ENCODE measurements around the gene PTPRT. TPM values are rescaled to one million over a fixed set of nuclear protein-coding genes. Genes with fewer than 3 reads are reported as not detected.

Gene PTPRT
- total and polyA plus RNA-seq, 7 donors = under 0.01 to 0.09 (median 0.03) TPM; not detected in 1

GRCh38 chr20:42589976-42590639 lies 599.6 kb downstream of the PTPRT start:
- no peaks in the 10 kb centered on the region for H3K27me3 ChIP-seq (ENCODE audit: insufficient read depth in 3 of 3, low read length in 2 of 3)
- no peaks in the 10 kb centered on the region for H3K4me1 ChIP-seq
- ATAC-seq = no peak
- H3K27ac ChIP-seq = no peak overlapping the region
- H3K36me3 ChIP-seq (ENCODE audit: insufficient read depth in 1 of 2, low read depth in 1 of 2) = no peaks in the 10 kb centered on the region
- H3K9me3 ChIP-seq = no peaks in the 10 kb centered on the region
- WGBS, 3 donors = 54 to 65% (median 59%) methylated on average over 2 of the region's 2 CpGs
- no peak for DNase-seq
- TF ChIP-seq, protein P1, sequence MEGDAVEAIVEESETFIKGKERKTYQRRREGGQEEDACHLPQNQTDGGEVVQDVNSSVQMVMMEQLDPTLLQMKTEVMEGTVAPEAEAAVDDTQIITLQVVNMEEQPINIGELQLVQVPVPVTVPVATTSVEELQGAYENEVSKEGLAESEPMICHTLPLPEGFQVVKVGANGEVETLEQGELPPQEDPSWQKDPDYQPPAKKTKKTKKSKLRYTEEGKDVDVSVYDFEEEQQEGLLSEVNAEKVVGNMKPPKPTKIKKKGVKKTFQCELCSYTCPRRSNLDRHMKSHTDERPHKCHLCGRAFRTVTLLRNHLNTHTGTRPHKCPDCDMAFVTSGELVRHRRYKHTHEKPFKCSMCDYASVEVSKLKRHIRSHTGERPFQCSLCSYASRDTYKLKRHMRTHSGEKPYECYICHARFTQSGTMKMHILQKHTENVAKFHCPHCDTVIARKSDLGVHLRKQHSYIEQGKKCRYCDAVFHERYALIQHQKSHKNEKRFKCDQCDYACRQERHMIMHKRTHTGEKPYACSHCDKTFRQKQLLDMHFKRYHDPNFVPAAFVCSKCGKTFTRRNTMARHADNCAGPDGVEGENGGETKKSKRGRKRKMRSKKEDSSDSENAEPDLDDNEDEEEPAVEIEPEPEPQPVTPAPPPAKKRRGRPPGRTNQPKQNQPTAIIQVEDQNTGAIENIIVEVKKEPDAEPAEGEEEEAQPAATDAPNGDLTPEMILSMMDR (IDR thresholded peaks at IDR 0.05) = no peak
- intact Hi-C loops (cut with DNase I) = no loop called here
- no peak overlapping the region for H3K4me3 ChIP-seq

DNA sequence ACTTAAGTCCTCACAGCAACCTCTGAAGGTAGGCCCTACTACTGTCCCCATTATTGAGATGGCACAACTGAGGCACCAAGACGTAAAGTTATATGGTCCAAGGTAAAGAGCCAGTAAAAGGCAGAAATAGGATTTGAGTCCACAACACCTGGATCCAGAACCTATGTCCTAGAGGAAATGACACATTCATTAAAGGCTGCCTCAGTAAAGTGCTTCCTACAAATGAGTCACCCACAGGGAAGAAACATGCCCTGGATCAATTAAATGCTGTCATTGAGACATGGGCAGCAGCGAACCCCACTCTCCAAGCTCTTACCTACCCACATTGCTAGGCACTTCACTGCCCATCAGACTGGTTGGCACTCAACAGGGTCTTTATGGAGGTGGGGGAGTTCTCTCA lies 600.9 kb downstream of the PTPRT start:
- H3K9me3 ChIP-seq = no peaks in the 10 kb centered on the region
- DNase-seq (no peak), ATAC-seq (no peak)
- H3K36me3 ChIP-seq (ENCODE audit: insufficient read depth in 1 of 2, low read depth in 1 of 2) = no peaks in the 10 kb centered on the region
- intact Hi-C loops (cut with DNase I) = no loop called here
- no peaks in the 10 kb centered on the region for H3K27me3 ChIP-seq (ENCODE audit: insufficient read depth in 3 of 3, low read length in 2 of 3)
- no peaks in the 10 kb centered on the region for H3K4me1 ChIP-seq
- no peak overlapping the region for H3K4me3 ChIP-seq
- H3K27ac ChIP-seq = no peak overlapping the region
- 73 to 85% (median 76%) methylated on average over 2 of the region's 2 CpGs for WGBS, 3 donors
- TF ChIP-seq, protein P1 (IDR thresholded peaks at IDR 0.05) = no peak

DNA sequence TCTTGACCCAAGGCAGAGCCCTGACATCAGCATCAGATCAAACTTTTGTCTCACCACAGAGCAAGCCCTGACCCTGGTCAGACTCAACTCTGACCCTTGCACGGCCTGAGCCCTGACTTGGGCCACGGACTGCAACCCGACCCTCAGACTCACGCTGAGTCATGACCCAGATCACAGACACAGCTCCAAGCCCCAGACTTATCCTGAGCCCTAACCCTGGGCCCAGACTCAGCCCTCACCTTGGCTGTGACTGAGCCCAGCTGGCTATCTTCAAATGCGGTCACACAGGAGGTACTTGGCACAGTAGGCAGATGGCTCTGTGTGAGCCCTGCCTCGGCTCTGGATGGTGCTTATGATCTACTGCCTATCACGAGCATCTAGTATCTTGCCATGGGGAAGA lies 602.3 kb downstream of the PTPRT start:
- TF ChIP-seq, protein P1 (IDR thresholded peaks at IDR 0.05) = no peak
- 60 to 66% (median 63%) methylated on average over 7 of the region's 7 CpGs for WGBS, 3 donors
- ATAC-seq (no peak), DNase-seq (no peak)
- intact Hi-C loops (cut with DNase I) = no loop called here
- Histone ChIP-seq H3K4me1 (no peaks in the 10 kb centered on the region), H3K27ac (no peak overlapping the region), H3K27me3 (ENCODE audit: insufficient read depth in 3 of 3, low read length in 2 of 3) (no peaks in the 10 kb centered on the region), H3K9me3 (no peaks in the 10 kb centered on the region), H3K36me3 (ENCODE audit: insufficient read depth in 1 of 2, low read depth in 1 of 2) (no peaks in the 10 kb centered on the region), H3K4me3 (no peak overlapping the region)

- ATAC-seq (no peak), DNase-seq (no peak)
- H3K4me1 ChIP-seq = no peaks in the 10 kb centered on the region
- TF ChIP-seq, protein P1 (IDR thresholded peaks at IDR 0.05) = no peak
- no peak overlapping the region for H3K27ac ChIP-seq
- intact Hi-C loops (cut with DNase I) = no loop called here
- no peaks in the 10 kb centered on the region for H3K9me3 ChIP-seq
- no peak overlapping the region for H3K4me3 ChIP-seq
- 69 to 78% (median 74%) methylated on average over 3 of the region's 3 CpGs for WGBS, 3 donors
- H3K36me3 ChIP-seq (ENCODE audit: insufficient read depth in 1 of 2, low read depth in 1 of 2) = no peaks in the 10 kb centered on the region
- H3K27me3 ChIP-seq (ENCODE audit: insufficient read depth in 3 of 3, low read length in 2 of 3) = no peaks in the 10 kb centered on the region
Measured at GRCh38 chr20:42581311-42581710, 608.4 kb downstream of the PTPRT start.

DNA sequence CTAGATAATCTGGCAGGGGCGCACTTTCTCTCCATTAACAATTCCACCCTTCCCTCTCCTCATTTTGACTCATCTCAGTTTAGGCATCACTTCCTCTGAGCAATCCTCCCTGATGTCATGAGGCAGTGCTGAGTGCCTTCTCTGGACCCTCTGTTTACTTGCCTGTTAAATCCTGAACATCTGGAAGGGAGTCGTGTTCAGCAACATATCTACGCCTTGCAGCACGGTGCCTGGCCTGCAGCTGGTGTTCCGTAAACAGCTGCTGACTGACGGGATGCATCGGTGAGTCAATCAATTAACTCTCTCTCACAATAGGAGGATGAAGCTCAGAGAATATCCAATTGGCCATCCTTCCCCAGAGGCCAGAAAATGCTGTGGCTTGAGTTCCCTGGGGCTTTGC lies 613.5 kb downstream of the PTPRT start:
- no peaks in the 10 kb centered on the region for H3K36me3 ChIP-seq (ENCODE audit: insufficient read depth in 1 of 2, low read depth in 1 of 2)
- DNase-seq (no peak), ATAC-seq (no peak)
- H3K27me3 ChIP-seq (ENCODE audit: insufficient read depth in 3 of 3, low read length in 2 of 3) = no peaks in the 10 kb centered on the region
- TF ChIP-seq, protein P1 (IDR thresholded peaks at IDR 0.05) = no peak
- 26 to 29% (median 28%) methylated on average over 7 of the region's 7 CpGs for WGBS, 3 donors
- no peaks in the 10 kb centered on the region for H3K4me1 ChIP-seq
- H3K9me3 ChIP-seq = no peaks in the 10 kb centered on the region
- H3K27ac ChIP-seq = no peak overlapping the region
- H3K4me3 ChIP-seq = no peak overlapping the region
- intact Hi-C loops (cut with DNase I) = no loop called here
